OCI-LY1 (cell line): ENCODE results near the gene GPAM.

Experiments used
- H2AFZ ChIP-seq: fragments of 200-600 bp; sonication (generic), shearing (Covaris generic); 2 replicates; pipeline ENCODE4 v1.6.0; 2014; ENCODE audit warnings: antibody characterized with exemption, mild to moderate bottlenecking, low read length
- H3F3A ChIP-seq: fragments of 200-600 bp; sonication (generic), shearing (Covaris generic); 2 replicates; pipeline ENCODE4 v1.6.0; 2014; ENCODE audit warnings: mild to moderate bottlenecking, antibody characterized with exemption, low read length, moderate library complexity; ENCODE audit not compliant: insufficient read depth
- H3K27ac ChIP-seq: fragments of 200-600 bp; sonication (generic); 2 replicates; pipeline ENCODE4 v1.5.1; 2014; ENCODE audit warnings: low read length, mixed run types, mild to moderate bottlenecking, low read depth; ENCODE audit not compliant: poor library complexity, severe bottlenecking
- H3K27me3 ChIP-seq: fragments of 200-600 bp; sonication (generic); 2 replicates; pipeline ENCODE4 v1.6.0; 2014; ENCODE audit warnings: antibody characterized with exemption, mild to moderate bottlenecking, low read length, moderate library complexity; ENCODE audit not compliant: insufficient read depth
- H3K36me3 ChIP-seq: fragments of 200-600 bp; sonication (generic); 2 replicates; pipeline ENCODE4 v1.6.1; 2014; ENCODE audit warnings: mild to moderate bottlenecking, antibody characterized with exemption, low read length, moderate library complexity, mixed read lengths; ENCODE audit not compliant: insufficient read depth
- H3K4me1 ChIP-seq: fragments of 200-600 bp; sonication (generic); 2 replicates; pipeline ENCODE4 v1.5.1; 2014; ENCODE audit warnings: mild to moderate bottlenecking, low read length, moderate library complexity; ENCODE audit not compliant: insufficient read depth, severe bottlenecking
- H3K4me2 ChIP-seq: fragments of 200-600 bp; sonication (generic), shearing (Covaris generic); 2 replicates; pipeline ENCODE4 v1.6.1; 2014; ENCODE audit warnings: low read length
- H3K4me3 ChIP-seq: fragments of 200-600 bp; sonication (generic); 2 replicates; pipeline ENCODE4 v1.5.1; 2014; ENCODE audit warnings: low read length, low read depth, mild to moderate bottlenecking, mixed read lengths; ENCODE audit not compliant: poor library complexity, severe bottlenecking
- H3K79me2 ChIP-seq: fragments of 200-600 bp; shearing (Covaris generic); 2 replicates; pipeline ENCODE4 v1.6.1; 2016; ENCODE audit warnings: mixed run types, low read length, mixed read lengths; ENCODE audit not compliant: insufficient read depth
- H3K9ac ChIP-seq: fragments of 200-600 bp; sonication (generic), shearing (Covaris generic); 2 replicates; pipeline ENCODE4 v1.6.1; 2014; ENCODE audit warnings: mild to moderate bottlenecking, low read length, mixed read lengths
- H3K9me2 ChIP-seq: fragments of 200-600 bp; sonication (generic), shearing (Covaris generic); 2 replicates; pipeline ENCODE4 v1.6.1; 2014; ENCODE audit warnings: low read depth, mild to moderate bottlenecking, low read length, mixed read lengths
- H3K9me3 ChIP-seq: fragments of 200-600 bp; shearing (Covaris generic); 2 replicates; pipeline ENCODE4 v1.6.1; 2014; ENCODE audit warnings: low read length, mixed read lengths
- H4K20me1 ChIP-seq: fragments of 200-600 bp; sonication (generic), shearing (Covaris generic); 2 replicates; pipeline ENCODE4 v1.6.0; 2016; ENCODE audit warnings: mild to moderate bottlenecking, low read length; ENCODE audit not compliant: insufficient read depth
- CTCF ChIP-seq: fragments of 200-600 bp; sonication (generic), shearing (Covaris generic); IDR thresholded peaks from 2 replicates; pipeline ENCODE4 v1.5.1; 2017; ENCODE audit warnings: mild to moderate bottlenecking, antibody characterized with exemption, low read length, moderate library complexity, mixed read lengths
- EZH2 ChIP-seq: fragments of 200-600 bp; sonication (generic), shearing (Covaris generic); IDR thresholded peaks from 2 replicates; pipeline ENCODE4 v1.8.0; 2017; ENCODE audit warnings: borderline replicate concordance, mixed run types, mild to moderate bottlenecking, antibody characterized with exemption, low read length, moderate library complexity, mixed read lengths

Gene GPAM

GRCh38 chr10:112161757-112162518 is 21.6 kb downstream of the GPAM start:
- Histone ChIP-seq H3K79me2 (no peaks in the 10 kb centered on the region), H3K36me3 (peaks cover 77% of the 10 kb centered on the region), H3K4me1 (no peaks in the 10 kb centered on the region), H3K9me2 (no peaks in the 10 kb centered on the region), H3K27ac (no peak overlapping the region), H2AFZ (no peak overlapping the region), H3F3A (no peaks in the 10 kb centered on the region), H3K27me3 (no peaks in the 10 kb centered on the region), H3K4me3 (no peak overlapping the region), H3K9me3 (no peaks in the 10 kb centered on the region), H3K9ac (no peak overlapping the region), H4K20me1 (no peaks in the 10 kb centered on the region), H3K4me2 (no peak overlapping the region)
- TF ChIP-seq CTCF (no peak), EZH2 (no peak)

GRCh38 chr10:112160834-112161233 is 22.7 kb downstream of the GPAM start:
- no peaks in the 10 kb centered on the region for H3K9me3 ChIP-seq
- H3K27me3 ChIP-seq, result no peaks in the 10 kb centered on the region
- H2AFZ ChIP-seq, result no peak overlapping the region
- H3F3A ChIP-seq, result no peaks in the 10 kb centered on the region
- no peaks in the 10 kb centered on the region for H4K20me1 ChIP-seq
- H3K79me2 ChIP-seq, result no peaks in the 10 kb centered on the region
- H3K36me3 ChIP-seq, result peaks cover 76% of the 10 kb centered on the region
- no peak overlapping the region for H3K27ac ChIP-seq
- H3K4me1 ChIP-seq, result no peaks in the 10 kb centered on the region
- no peak overlapping the region for H3K9ac ChIP-seq
- no peak overlapping the region for H3K4me2 ChIP-seq
- TF ChIP-seq CTCF, result no peak
- TF ChIP-seq EZH2, result no peak
- no peaks in the 10 kb centered on the region for H3K9me2 ChIP-seq
- H3K4me3 ChIP-seq, result no peak overlapping the region

GRCh38 chr10:112159469-112159868 is 24.1 kb downstream of the GPAM start:
- H3K9ac ChIP-seq, result no peak overlapping the region
- H3K27me3 ChIP-seq, result no peaks in the 10 kb centered on the region
- no peak for TF ChIP-seq CTCF
- no peak for TF ChIP-seq EZH2
- H3K4me3 ChIP-seq, result no peak overlapping the region
- no peaks in the 10 kb centered on the region for H3K9me3 ChIP-seq
- no peaks in the 10 kb centered on the region for H3K4me1 ChIP-seq
- no peak overlapping the region for H3K27ac ChIP-seq
- peaks cover 84% of the 10 kb centered on the region for H3K36me3 ChIP-seq
- H3K79me2 ChIP-seq, result no peaks in the 10 kb centered on the region
- H3F3A ChIP-seq, result no peaks in the 10 kb centered on the region
- no peak overlapping the region for H2AFZ ChIP-seq
- no peaks in the 10 kb centered on the region for H3K9me2 ChIP-seq
- H4K20me1 ChIP-seq, result no peaks in the 10 kb centered on the region
- H3K4me2 ChIP-seq, result no peak overlapping the region
